GM19468 (cell line): ENCODE data around the gene EPN2.

ENCODE experiments used
- ATAC-seq: cut with Tn5 transposase; IDR thresholded peaks from one replicate; pipeline ENCODE4 v1.9.1; 2021; ENCODE audit warnings: mild to moderate bottlenecking, moderate library complexity, moderate number of reproducible peaks; ENCODE audit not compliant: unreplicated experiment; ENCODE audit errors: extremely low read depth

Gene EPN2

GRCh38 chr17:19286751-19287341 is 49.7 kb downstream of the EPN2 start:
- no peak for ATAC-seq

GRCh38 chr17:19287651-19288050 is 50.5 kb downstream of the EPN2 start:
- no peak for ATAC-seq

GRCh38 chr17:19288453-19288852 is 51.3 kb downstream of the EPN2 start:
- no peak for ATAC-seq

GRCh38 chr17:19290066-19290705 is 53.0 kb downstream of the EPN2 start:
- ATAC-seq: no peak

GRCh38 chr17:19291646-19292376 is 54.6 kb downstream of the EPN2 start:
- ATAC-seq: no peak

GRCh38 chr17:19292377-19292711 is 55.2 kb downstream of the EPN2 start:
- ATAC-seq: no peak

- no peak for ATAC-seq
Observed at GRCh38 chr17:19294443-19294842, 57.3 kb downstream of the EPN2 start.

- ATAC-seq: no peak
Observed at GRCh38 chr17:19295473-19296135, 58.4 kb downstream of the EPN2 start.

GRCh38 chr17:19296786-19297778 is 59.9 kb downstream of the EPN2 start:
- ATAC-seq: no peak

- ATAC-seq: no peak
Observed at GRCh38 chr17:19298569-19299213, 61.5 kb downstream of the EPN2 start.

GRCh38 chr17:19299214-19299747 is 62.1 kb downstream of the EPN2 start:
- ATAC-seq: no peak

GRCh38 chr17:19299866-19300265 is 62.7 kb downstream of the EPN2 start:
- ATAC-seq: no peak

GRCh38 chr17:19301274-19301951 is 64.2 kb downstream of the EPN2 start:
- ATAC-seq: no peak

GRCh38 chr17:19301973-19302372 is 64.8 kb downstream of the EPN2 start:
- no peak for ATAC-seq

- ATAC-seq: no peak
Observed at GRCh38 chr17:19302791-19303331, 65.7 kb downstream of the EPN2 start.

GRCh38 chr17:19303367-19303776 is 66.2 kb downstream of the EPN2 start:
- no peak for ATAC-seq

GRCh38 chr17:19304209-19304608 is 67.0 kb downstream of the EPN2 start:
- no peak for ATAC-seq

GRCh38 chr17:19304751-19305150 is 67.6 kb downstream of the EPN2 start:
- no peak for ATAC-seq
